Coronary artery (tissue), 2 donors: Measurements from ENCODE around the gene UST.
"Not testable (repeated sequence)": the region's sequence is repeated elsewhere in the genome, so short reads cannot be mapped to it uniquely, and the experiment has no call there.

Experiments used
- DNase-seq: peaks from one replicate; pipeline ENCODE4 v3.0.0-alpha.2; 2017; ENCODE audit warnings: low spot score
- H3K27ac ChIP-seq, 2 donors: fragments of 200-600 bp; sonication (generic); one replicate each; pipeline ENCODE4 v1.5.1; 2016 to 2019
- H3K4me3 ChIP-seq: fragments of 200-600 bp; sonication (generic); 2 replicates; pipeline ENCODE4 v1.5.1; 2016; ENCODE audit warnings: mild to moderate bottlenecking, moderate library complexity
- CTCF ChIP-seq: fragments of 200-600 bp; sonication (generic); IDR thresholded peaks from one replicate; pipeline ENCODE4 v1.5.1; 2019; ENCODE audit warnings: antibody characterized with exemption

UST gene

DNA sequence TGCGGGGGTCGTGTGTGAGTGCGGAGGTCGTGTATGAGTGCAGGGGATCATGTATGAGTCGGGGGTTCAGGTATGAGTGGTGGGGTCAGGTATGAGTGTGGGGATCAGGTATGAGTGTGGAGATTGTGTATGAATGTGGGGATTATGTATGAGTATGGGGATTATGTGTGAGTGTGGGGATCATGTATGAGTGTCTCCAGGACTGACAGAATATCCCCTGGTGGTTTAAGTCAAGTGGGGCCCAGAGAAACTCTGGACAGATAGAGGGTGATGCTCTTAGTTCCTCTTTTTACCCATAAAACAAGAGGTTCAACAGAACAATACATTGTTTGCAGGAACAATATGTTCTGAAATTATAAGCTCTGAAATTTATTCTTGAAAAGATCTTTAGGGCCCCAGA, 131.9 kb downstream of the UST start:
- DNase-seq, result no peak
- H3K4me3 ChIP-seq, result no peak overlapping the region
- no peak for TF ChIP-seq CTCF
- no peak overlapping the region for H3K27ac ChIP-seq

DNA sequence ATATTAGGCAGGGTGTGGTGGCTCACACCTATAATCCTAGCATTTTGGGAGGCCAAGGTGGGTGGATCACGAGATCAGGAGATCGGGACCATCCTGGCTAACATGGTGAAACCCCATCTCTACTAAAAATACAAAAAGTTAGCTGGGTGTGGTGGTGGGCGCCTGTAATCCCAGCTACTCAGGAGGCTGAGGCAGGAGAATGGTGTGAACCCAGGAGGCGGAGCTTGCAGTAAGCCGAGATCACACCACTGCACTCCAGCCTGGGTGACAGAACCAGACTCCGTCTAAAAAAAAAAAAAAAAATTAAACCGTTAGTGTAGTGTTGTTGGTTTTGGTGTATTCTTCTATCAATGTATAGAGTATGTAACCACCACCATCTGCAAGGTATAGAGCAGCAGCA, 133.9 kb downstream of the UST start:
- H3K27ac ChIP-seq, H3K4me3 ChIP-seq, DNase-seq: not testable (repeated sequence)

DNA sequence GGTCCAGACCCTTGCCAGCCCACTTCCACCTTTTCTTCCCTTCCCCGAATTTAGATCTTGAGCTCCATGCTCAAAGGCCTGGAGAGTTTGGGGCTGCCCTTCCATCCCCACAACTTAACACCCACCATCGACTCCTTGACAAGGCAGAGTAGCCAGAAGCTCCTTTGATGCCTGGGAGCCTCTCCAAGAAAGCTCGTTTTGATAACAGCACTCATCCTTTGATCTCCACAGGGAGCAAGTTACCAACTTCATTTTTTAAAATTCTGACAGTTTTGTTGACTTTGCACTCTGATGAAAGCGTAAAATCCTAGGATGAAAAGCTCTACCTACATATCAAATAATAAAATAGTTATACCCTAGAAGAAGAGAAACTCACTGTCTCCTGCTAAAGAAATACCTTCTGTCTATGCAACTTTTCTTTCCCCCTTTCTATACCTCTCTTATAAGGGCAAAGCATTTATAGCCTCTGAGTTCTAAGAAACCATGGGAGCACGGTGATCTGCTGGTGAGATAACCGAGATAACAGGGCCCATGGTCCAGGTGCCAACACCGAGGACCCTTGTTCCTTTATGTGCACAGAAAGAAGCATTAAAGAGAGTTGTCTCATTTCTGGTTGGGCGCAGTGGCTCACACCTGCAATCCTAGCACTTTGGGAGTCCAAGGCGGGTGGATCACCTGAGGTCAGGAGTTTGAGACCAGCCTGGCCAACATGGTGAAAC, 134.9 kb downstream of the UST start:
- DNase-seq, result no peak
- no peak for TF ChIP-seq CTCF
- Histone ChIP-seq H3K4me3 (no peak overlapping the region), H3K27ac (no peak overlapping the region)

- no peak overlapping the region for H3K4me3 ChIP-seq
- no peak overlapping the region for H3K27ac ChIP-seq
- no peak for DNase-seq
- no peak for TF ChIP-seq CTCF
These were observed 136.4 kb downstream of the UST start for GRCh38 chr6:148883270-148883669.

GRCh38 chr6:148884461-148884860, 137.6 kb downstream of the UST start:
- no peak for TF ChIP-seq CTCF
- Histone ChIP-seq H3K4me3 (no peak overlapping the region), H3K27ac (no peak overlapping the region)
- no peak for DNase-seq

- no peak for TF ChIP-seq CTCF
- no peak for DNase-seq
- Histone ChIP-seq H3K4me3 (no peak overlapping the region), H3K27ac (no peak overlapping the region)
These were observed 138.5 kb downstream of the UST start for GRCh38 chr6:148885136-148885865.

DNA sequence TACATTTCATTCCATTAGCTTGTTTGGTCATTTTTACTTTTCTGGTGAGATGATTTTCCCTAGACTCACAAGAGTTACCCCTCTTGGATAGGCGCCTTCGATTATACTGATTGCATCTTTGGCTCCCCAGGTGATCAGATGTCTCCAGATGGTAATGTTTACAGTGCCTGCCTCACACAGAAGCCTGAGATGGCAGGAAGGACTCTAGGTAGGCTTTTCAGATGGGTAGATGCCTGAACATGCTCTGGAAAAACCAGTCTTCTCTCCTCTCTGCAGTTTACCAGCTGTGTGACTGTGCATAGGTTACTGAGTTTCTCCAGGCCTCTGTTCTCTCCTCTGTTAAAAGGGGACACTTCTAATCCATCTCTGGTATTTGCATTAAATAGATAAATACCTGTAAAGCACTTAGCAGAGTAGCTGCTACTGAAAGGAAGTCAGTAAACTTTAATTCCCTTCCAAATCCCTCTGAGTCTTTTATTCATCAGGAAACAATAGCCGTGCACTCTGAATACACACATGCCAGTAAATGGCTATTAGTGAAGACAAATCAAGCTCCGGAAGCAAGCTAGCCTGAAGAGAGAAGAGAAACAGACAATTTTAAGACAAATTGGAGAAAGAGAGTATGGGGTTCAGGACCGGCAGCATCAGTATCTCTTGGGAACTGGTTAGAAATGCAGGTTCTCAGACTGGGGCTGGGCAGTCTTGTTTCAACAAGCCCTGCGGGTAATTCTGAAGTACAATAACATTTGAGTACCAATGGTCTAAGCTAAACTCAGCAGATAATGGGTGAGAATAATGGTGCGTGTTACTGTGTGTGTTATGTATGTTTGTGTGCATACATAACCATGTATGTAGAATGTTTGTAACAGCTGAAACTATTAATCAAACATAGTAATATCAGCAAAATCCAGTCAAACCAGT, 139.4 kb downstream of the UST start:
- Histone ChIP-seq H3K4me3 (no peak overlapping the region), H3K27ac (no peak overlapping the region)
- TF ChIP-seq CTCF, result no peak
- no peak for DNase-seq
